Measurements from ENCODE around the gene YARS1. TPM values are rescaled to one million over a fixed set of nuclear protein-coding genes. Genes with fewer than 3 reads are reported as not detected.
A peak's percentile ranks its signal among the peaks of the same experiment; 100 is the strongest.

The YARS1 gene
- total and polyA plus RNA-seq, 2 of the 4 experiments (the other 2 are of a cell fraction): 100 to 166 TPM

GRCh38 chr1:32729254-32730046 lies 87.7 kb downstream of the YARS1 start (continued):
- TF ChIP-seq CEBPB (IDR thresholded peaks at IDR 0.05; ENCODE audit: low read depth, low read length): no peak
- no peak for TF ChIP-seq RFX5 (IDR thresholded peaks at IDR 0.05; ENCODE audit: low read depth, low read length)

DNA sequence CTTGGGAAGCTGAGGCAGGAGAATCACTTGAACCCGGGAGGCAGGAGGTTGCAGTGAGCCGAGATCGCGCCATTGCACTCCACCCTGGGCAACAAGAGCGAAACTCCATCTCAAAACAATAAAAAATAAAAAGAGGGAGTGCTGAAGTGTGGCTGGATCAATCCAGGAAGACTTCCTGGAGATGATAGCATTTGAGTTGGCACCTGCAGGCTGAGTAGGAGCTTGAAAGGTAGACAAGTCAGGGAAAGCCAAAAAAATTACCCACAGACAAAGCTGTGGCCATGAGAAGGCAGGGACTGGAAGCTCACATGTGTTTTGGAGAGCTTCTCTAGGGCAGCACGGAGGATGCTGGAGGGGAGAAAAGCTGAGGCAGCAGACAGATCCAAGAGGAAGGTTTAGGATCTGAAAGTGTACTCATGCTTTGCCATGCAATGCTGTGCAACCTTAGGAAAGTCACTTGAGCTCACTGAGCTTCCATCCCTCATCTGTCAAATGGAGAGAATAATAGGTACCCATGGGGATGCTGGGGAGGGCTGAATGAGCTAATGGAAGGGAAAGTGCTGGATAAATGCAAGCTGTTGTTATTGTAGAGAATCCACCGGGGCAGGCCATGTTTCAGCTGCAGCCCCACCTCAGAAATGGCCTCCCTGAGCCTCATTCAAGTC lies 88.6 kb downstream of the YARS1 start:
- Histone ChIP-seq H3K9me3 (ENCODE audit: control insufficient read depth, insufficient read depth, low read length) (no peaks in the 10 kb centered on the region), H4K20me1 (ENCODE audit: insufficient read depth, low read length) (no peaks in the 10 kb centered on the region), H3K4ac (ENCODE audit: low read depth, low read length) (peak overlapping the region; percentile 5; the same call in 1 of the 2 replicates), H4K8ac (ENCODE audit: low read depth in 2 of 2, low read length in 2 of 2) (no peak overlapping the region), H2AFZ (replicated peaks; ENCODE audit: low read length, poor library complexity) (peak overlapping the region; percentile 33), H2BK120ac (ENCODE audit: low read depth, low read length) (no peak overlapping the region), H4K5ac (ENCODE audit: low read depth, low read length) (no peak overlapping the region), H2BK20ac (ENCODE audit: low read depth, low read length) (no peak overlapping the region), H3K27me3 (ENCODE audit: control insufficient read depth, insufficient read depth, low read length) (no peaks in the 10 kb centered on the region), H2BK15ac (ENCODE audit: low read depth, low read length) (no peak overlapping the region), H3K9me1 (ENCODE audit: insufficient read depth, low read length) (peaks cover 15% of the 10 kb centered on the region), H3K18ac (ENCODE audit: low read depth, low read length) (no peak overlapping the region), H3K4me3 (ENCODE audit: insufficient read depth, low read depth, low read length) (no peak overlapping the region), H2AK5ac (ENCODE audit: low read depth, low read length) (peak overlapping the region; percentile 37; the same call in 1 of the 2 replicates), H3K36me3 (ENCODE audit: control insufficient read depth, insufficient read depth, low read length) (no peaks in the 10 kb centered on the region), H3K4me1 (ENCODE audit: control insufficient read depth, insufficient read depth, low read length) (peaks cover 13% of the 10 kb centered on the region), H2BK5ac (ENCODE audit: low read depth, low read length, poor library complexity, severe bottlenecking) (no peak overlapping the region), H3K79me1 (ENCODE audit: low read depth in 1 of 2, low read length in 2 of 2) (no peaks in the 10 kb centered on the region), H3K56ac (ENCODE audit: extremely low read depth, insufficient read depth, low read length) (no peak overlapping the region), H3K14ac (replicated peaks; ENCODE audit: low read depth, low read length) (0 out of 2 replicates have a peak overlapping the region, but pooled peaks have one; percentile 16), H3K27ac (ENCODE audit: insufficient read depth, low read length) (no peak overlapping the region), H3K4me2 (ENCODE audit: low read depth, low read length) (no peak overlapping the region), H2AK9ac (replicated peaks; ENCODE audit: low read depth, low read length, poor library complexity) (peak overlapping the region; percentile 5), H3K9ac (ENCODE audit: low read depth, low read length) (no peak overlapping the region), H3K23ac (ENCODE audit: low read depth, low read length) (no peak overlapping the region), H4K91ac (ENCODE audit: insufficient read depth, low read depth, low read length) (no peak overlapping the region)
- no TSS peak for BruUV-seq (replicated peaks)
- ChIA-PET POLR2A (ENCODE audit: unreplicated experiment) (no interaction called here), CTCF (interaction anchor here (0.7 to 2.9 kb wide), 2 partner anchors 17 to 46 kb away, joined by 3 to 11 read pairs; no protein-coding TSS in a partner anchor)
- 100% methylated on average over 1 of the region's 7 CpGs; no CpG with 5 or more reads in 1 of the 2 experiments for WGBS, 2 experiments (ENCODE audit: extremely low coverage in 2 of 2, insufficient read length in 1 of 2)
- ATAC-seq (ENCODE audit: low read depth) (no peak), DNase-seq (peak; percentile 0)
- dilution Hi-C loops (cut with HindIII; ENCODE audit: low sequenced_read_pairs, unreplicated experiment): no loop called here
- intact Hi-C loops (cut with micrococcal nuclease): no loop called here
- in situ Hi-C loops (cut with MboI; ENCODE audit: low sequenced_read_pairs): no loop called here
- no peak for TF ChIP-seq SMC3 (IDR thresholded peaks at IDR 0.05; ENCODE audit: low read depth, low read length)
- no peak for TF ChIP-seq NFE2L2 (IDR thresholded peaks at IDR 0.05; ENCODE audit: low read depth, low read length)
- no peak for TF ChIP-seq POLR2A (IDR thresholded peaks at IDR 0.05; ENCODE audit: low read depth, low read length)
- TF ChIP-seq, protein P1, sequence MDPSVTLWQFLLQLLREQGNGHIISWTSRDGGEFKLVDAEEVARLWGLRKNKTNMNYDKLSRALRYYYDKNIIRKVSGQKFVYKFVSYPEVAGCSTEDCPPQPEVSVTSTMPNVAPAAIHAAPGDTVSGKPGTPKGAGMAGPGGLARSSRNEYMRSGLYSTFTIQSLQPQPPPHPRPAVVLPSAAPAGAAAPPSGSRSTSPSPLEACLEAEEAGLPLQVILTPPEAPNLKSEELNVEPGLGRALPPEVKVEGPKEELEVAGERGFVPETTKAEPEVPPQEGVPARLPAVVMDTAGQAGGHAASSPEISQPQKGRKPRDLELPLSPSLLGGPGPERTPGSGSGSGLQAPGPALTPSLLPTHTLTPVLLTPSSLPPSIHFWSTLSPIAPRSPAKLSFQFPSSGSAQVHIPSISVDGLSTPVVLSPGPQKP (IDR thresholded peaks at IDR 0.05; ENCODE audit: borderline replicate concordance, low read depth, low read length): no peak
- no peak for TF ChIP-seq RCOR1 (IDR thresholded peaks at IDR 0.05; ENCODE audit: insufficient replicate concordance, low read length)
- TF ChIP-seq, protein P2, sequence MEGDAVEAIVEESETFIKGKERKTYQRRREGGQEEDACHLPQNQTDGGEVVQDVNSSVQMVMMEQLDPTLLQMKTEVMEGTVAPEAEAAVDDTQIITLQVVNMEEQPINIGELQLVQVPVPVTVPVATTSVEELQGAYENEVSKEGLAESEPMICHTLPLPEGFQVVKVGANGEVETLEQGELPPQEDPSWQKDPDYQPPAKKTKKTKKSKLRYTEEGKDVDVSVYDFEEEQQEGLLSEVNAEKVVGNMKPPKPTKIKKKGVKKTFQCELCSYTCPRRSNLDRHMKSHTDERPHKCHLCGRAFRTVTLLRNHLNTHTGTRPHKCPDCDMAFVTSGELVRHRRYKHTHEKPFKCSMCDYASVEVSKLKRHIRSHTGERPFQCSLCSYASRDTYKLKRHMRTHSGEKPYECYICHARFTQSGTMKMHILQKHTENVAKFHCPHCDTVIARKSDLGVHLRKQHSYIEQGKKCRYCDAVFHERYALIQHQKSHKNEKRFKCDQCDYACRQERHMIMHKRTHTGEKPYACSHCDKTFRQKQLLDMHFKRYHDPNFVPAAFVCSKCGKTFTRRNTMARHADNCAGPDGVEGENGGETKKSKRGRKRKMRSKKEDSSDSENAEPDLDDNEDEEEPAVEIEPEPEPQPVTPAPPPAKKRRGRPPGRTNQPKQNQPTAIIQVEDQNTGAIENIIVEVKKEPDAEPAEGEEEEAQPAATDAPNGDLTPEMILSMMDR (conservative IDR thresholded peaks at IDR 0.05; ENCODE audit: low read depth, low read length): no peak
- no peak for TF ChIP-seq MAZ (IDR thresholded peaks at IDR 0.05; ENCODE audit: borderline replicate concordance, low read depth, low read length)
- no peak for TF ChIP-seq CHD1 (IDR thresholded peaks at IDR 0.05; ENCODE audit: low read depth, low read length)
- no peak for TF ChIP-seq FOS (IDR thresholded peaks at IDR 0.05; ENCODE audit: low read depth, low read length)
- no peak for TF ChIP-seq MAFK (IDR thresholded peaks at IDR 0.05; ENCODE audit: low read depth, low read length)
- TF ChIP-seq MXI1 (IDR thresholded peaks at IDR 0.05; ENCODE audit: borderline replicate concordance, low read depth, low read length): no peak
- TF ChIP-seq CEBPB (IDR thresholded peaks at IDR 0.05; ENCODE audit: low read depth, low read length): no peak
